ENCODE measurements around the gene SH3BP1. TPM values are rescaled to one million over a fixed set of nuclear protein-coding genes. Genes with fewer than 3 reads are reported as not detected.
A peak's percentile ranks its signal among the peaks of the same experiment; 100 is the strongest.

The SH3BP1 gene
- total and polyA plus RNA-seq, 4 donors, result 14.8 to 20.2 (median 18.0) TPM

DNA sequence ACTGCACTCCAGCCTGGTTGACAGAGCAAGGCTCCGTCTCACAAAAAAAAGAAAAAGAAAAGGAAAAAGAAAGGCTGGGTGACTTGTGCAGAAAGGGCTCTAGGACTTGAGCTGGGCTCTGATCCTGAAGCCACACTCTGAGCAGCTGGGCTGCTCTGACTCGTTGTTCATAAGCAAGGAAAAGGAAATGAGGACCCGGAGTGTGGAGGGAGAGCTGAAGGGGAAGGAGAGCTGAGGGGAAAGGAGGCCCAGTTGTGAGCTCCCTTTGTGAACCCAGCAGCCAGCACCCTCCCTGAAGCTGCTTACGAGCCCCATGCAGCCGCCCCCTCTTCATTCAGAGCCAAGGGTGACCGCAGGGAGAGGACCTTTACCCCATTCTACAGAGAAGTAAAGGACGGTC is 12.3 kb upstream of the SH3BP1 start:
- Histone ChIP-seq H3K27ac (ENCODE audit: low read depth in 1 of 2, low read length in 1 of 2) (peak overlapping the region in 1 of 2 donors; percentile 48), H3K4me1 (ENCODE audit: control insufficient read depth in 5 of 5, insufficient read depth in 5 of 5, low read length in 5 of 5) (peaks cover 0 to 25% (median 10%) of the 10 kb centered on the region in 5 donors), H3K9me3 (ENCODE audit: control insufficient read depth in 4 of 4, insufficient read depth in 3 of 4, low read length in 3 of 4) (no peaks in the 10 kb centered on the region), H3K36me3 (ENCODE audit: control insufficient read depth in 4 of 4, insufficient read depth in 4 of 4, low read length in 4 of 4) (peaks cover 0 to 50% (median 23%) of the 10 kb centered on the region in 4 donors), H3K27me3 (ENCODE audit: control insufficient read depth in 3 of 3, insufficient read depth in 3 of 3, low read length in 2 of 3) (no peaks in the 10 kb centered on the region), H3K9ac (ENCODE audit: insufficient read depth in 1 of 2, low read length in 2 of 2) (no peak overlapping the region), H3K4me3 (no peak overlapping the region)
- no peak for TF ChIP-seq CTCF (IDR thresholded peaks at IDR 0.05; ENCODE audit: control extremely low read depth, extremely low read depth)
- WGBS, 2 donors, result 35 to 56% methylated on average over 7 of the region's 7 CpGs
- no peak for DNase-seq
- ATAC-seq (ENCODE audit: insufficient read depth, low FRiP score), result no peak

DNA sequence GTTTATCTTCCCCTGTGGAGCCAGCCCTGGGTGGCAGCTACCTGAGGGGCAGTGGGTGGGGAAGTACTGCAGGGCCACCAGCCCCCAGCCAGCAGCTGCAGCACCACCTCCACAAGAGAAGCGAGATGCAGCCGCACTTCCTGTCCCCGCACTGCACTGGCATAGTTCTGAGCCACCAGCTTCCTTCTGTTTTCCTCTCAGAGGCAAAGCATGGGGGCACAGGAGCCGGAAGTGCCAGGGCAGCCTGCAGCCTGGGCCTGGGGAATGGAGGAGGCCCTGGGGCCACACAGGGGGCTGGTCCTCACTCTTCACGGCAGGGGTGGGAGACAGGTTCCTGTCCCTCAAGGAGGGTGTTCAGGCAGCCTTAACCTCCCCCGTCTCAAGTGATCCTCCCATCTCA is 11.9 kb upstream of the SH3BP1 start:
- DNase-seq (no peak), ATAC-seq (ENCODE audit: insufficient read depth, low FRiP score) (no peak)
- H3K9me3 ChIP-seq (ENCODE audit: control insufficient read depth in 4 of 4, insufficient read depth in 3 of 4, low read length in 3 of 4), result no peaks in the 10 kb centered on the region
- H3K27ac ChIP-seq (ENCODE audit: low read depth in 1 of 2, low read length in 1 of 2), result peak overlapping the region in 1 of 2 donors; percentile 48
- H3K36me3 ChIP-seq (ENCODE audit: control insufficient read depth in 4 of 4, insufficient read depth in 4 of 4, low read length in 4 of 4), result peaks cover 0 to 53% (median 23%) of the 10 kb centered on the region in 4 donors
- 28 to 54% methylated on average over 6 of the region's 6 CpGs for WGBS, 2 donors
- TF ChIP-seq CTCF (IDR thresholded peaks at IDR 0.05; ENCODE audit: control extremely low read depth, extremely low read depth), result no peak
- H3K4me3 ChIP-seq, result no peak overlapping the region
- no peak overlapping the region for H3K9ac ChIP-seq (ENCODE audit: insufficient read depth in 1 of 2, low read length in 2 of 2)
- peaks cover 0 to 30% (median 10%) of the 10 kb centered on the region in 5 donors for H3K4me1 ChIP-seq (ENCODE audit: control insufficient read depth in 5 of 5, insufficient read depth in 5 of 5, low read length in 5 of 5)
- no peaks in the 10 kb centered on the region for H3K27me3 ChIP-seq (ENCODE audit: control insufficient read depth in 3 of 3, insufficient read depth in 3 of 3, low read length in 2 of 3)

GRCh38 chr22:37628830-37629229 is 10.6 kb upstream of the SH3BP1 start:
- DNase-seq, result no peak
- H3K36me3 ChIP-seq (ENCODE audit: control insufficient read depth in 4 of 4, insufficient read depth in 4 of 4, low read length in 4 of 4), result peaks cover 0 to 49% (median 21%) of the 10 kb centered on the region in 4 donors
- peaks cover 1 to 39% (median 18%) of the 10 kb centered on the region in 5 donors for H3K4me1 ChIP-seq (ENCODE audit: control insufficient read depth in 5 of 5, insufficient read depth in 5 of 5, low read length in 5 of 5)
- no peak overlapping the region for H3K9ac ChIP-seq (ENCODE audit: insufficient read depth in 1 of 2, low read length in 2 of 2)
- ATAC-seq (ENCODE audit: insufficient read depth, low FRiP score), result no peak
- H3K27me3 ChIP-seq (ENCODE audit: control insufficient read depth in 3 of 3, insufficient read depth in 3 of 3, low read length in 2 of 3), result no peaks in the 10 kb centered on the region
- H3K27ac ChIP-seq (ENCODE audit: low read depth in 1 of 2, low read length in 1 of 2), result no peak overlapping the region
- TF ChIP-seq CTCF (IDR thresholded peaks at IDR 0.05; ENCODE audit: control extremely low read depth, extremely low read depth), result no peak
- no peak overlapping the region for H3K4me3 ChIP-seq
- H3K9me3 ChIP-seq (ENCODE audit: control insufficient read depth in 4 of 4, insufficient read depth in 3 of 4, low read length in 3 of 4), result no peaks in the 10 kb centered on the region
- WGBS, 2 donors, result 91 to 93% methylated on average over 8 of the region's 8 CpGs

GRCh38 chr22:37629928-37630327 is 9.5 kb upstream of the SH3BP1 start:
- Histone ChIP-seq H3K36me3 (ENCODE audit: control insufficient read depth in 4 of 4, insufficient read depth in 4 of 4, low read length in 4 of 4) (peaks cover 0 to 44% (median 17%) of the 10 kb centered on the region in 4 donors), H3K9me3 (ENCODE audit: control insufficient read depth in 4 of 4, insufficient read depth in 3 of 4, low read length in 3 of 4) (no peaks in the 10 kb centered on the region), H3K27me3 (ENCODE audit: control insufficient read depth in 3 of 3, insufficient read depth in 3 of 3, low read length in 2 of 3) (no peaks in the 10 kb centered on the region), H3K27ac (ENCODE audit: low read depth in 1 of 2, low read length in 1 of 2) (no peak overlapping the region), H3K4me3 (no peak overlapping the region), H3K4me1 (ENCODE audit: control insufficient read depth in 5 of 5, insufficient read depth in 5 of 5, low read length in 5 of 5) (peaks cover 7 to 42% (median 22%) of the 10 kb centered on the region in 5 donors), H3K9ac (ENCODE audit: insufficient read depth in 1 of 2, low read length in 2 of 2) (no peak overlapping the region)
- no peak for DNase-seq
- TF ChIP-seq CTCF (IDR thresholded peaks at IDR 0.05; ENCODE audit: control extremely low read depth, extremely low read depth), result no peak
- 92 to 95% methylated on average over 10 of the region's 10 CpGs for WGBS, 2 donors
- no peak for ATAC-seq (ENCODE audit: insufficient read depth, low FRiP score)

Measured in lung (tissue), 12 donors.